H1 (cell line): ENCODE data around the gene PRKACA. TPM values are rescaled to one million over a fixed set of nuclear protein-coding genes. Genes with fewer than 3 reads are reported as not detected.

ENCODE experiments used
- ASH2L ChIP-seq: fragments of 200-600, 300-600 bp; sonication (generic); IDR thresholded peaks from one replicate; pipeline ENCODE4 v1.7.1; 2017; ENCODE audit warnings: low read length
- CHD1 ChIP-seq: IDR thresholded peaks from 2 replicates; pipeline ENCODE4 v1.6.1; 2012; ENCODE audit warnings: low read depth, low read length, improper control_type of control experiment
- CHD2 ChIP-seq: IDR thresholded peaks from 2 replicates; pipeline ENCODE4 v1.6.1; 2012; ENCODE audit warnings: low read length, improper control_type of control experiment
- FOSL1 ChIP-seq: IDR thresholded peaks from 2 replicates; pipeline ENCODE4 v1.6.1; 2011; ENCODE audit warnings: mild to moderate bottlenecking, low read depth, low read length, moderate library complexity; ENCODE audit not compliant: insufficient read depth
- MAFK ChIP-seq: IDR thresholded peaks from 2 replicates; pipeline ENCODE4 v1.6.1; 2012; ENCODE audit warnings: low read depth, mild to moderate bottlenecking, improper control_type of control experiment, low read length
- POLR2AphosphoS5 ChIP-seq: IDR thresholded peaks from 2 replicates; pipeline ENCODE4 v1.6.1; 2011; ENCODE audit warnings: low read depth, low read length
- RAD21 ChIP-seq, 2 experiments: IDR thresholded peaks in 1 of 2; conservative IDR thresholded peaks in 1 of 2; 2 replicates each; pipeline ENCODE4 v1.6.1; 2011; ENCODE audit warnings: low read depth in 2 of 2, low read length in 2 of 2, improper control_type of control experiment in 1 of 2, inconsistent platforms in 1 of 2, mild to moderate bottlenecking in 1 of 2, moderate library complexity in 1 of 2
- RBBP5 ChIP-seq: IDR thresholded peaks from 2 replicates; pipeline ENCODE4 v1.7.1; 2012; ENCODE audit warnings: low read depth, mild to moderate bottlenecking, inconsistent platforms, low read length, moderate library complexity, borderline replicate concordance
- RNF2 ChIP-seq: fragments of 200-900, 300-1000 bp; sonication (generic); IDR thresholded peaks from 2 replicates; pipeline ENCODE4 v1.7.1; 2016; ENCODE audit warnings: borderline replicate concordance, low read depth, mild to moderate bottlenecking, antibody characterized with exemption, low read length; ENCODE audit not compliant: poor library complexity, severe bottlenecking; ENCODE audit errors: missing control alignments
- SP2 ChIP-seq: IDR thresholded peaks from 2 replicates; pipeline ENCODE4 v1.6.1; 2012; ENCODE audit warnings: mild to moderate bottlenecking, low read length, inconsistent platforms
- SRF ChIP-seq: IDR thresholded peaks from 2 replicates; pipeline ENCODE4 v1.6.1; 2011; ENCODE audit warnings: mild to moderate bottlenecking, low read depth, low read length, moderate library complexity
- SUZ12 ChIP-seq: fragments of 200-600 bp; sonication (generic); IDR thresholded peaks from 2 replicates; pipeline ENCODE4 v1.6.1; 2012; ENCODE audit warnings: mild to moderate bottlenecking, inconsistent platforms, low read length, moderate library complexity, mixed read lengths
- TAF7 ChIP-seq: optimal IDR thresholded peaks from 2 replicates; pipeline ENCODE3; 2011; ENCODE audit warnings: low read depth, mild to moderate bottlenecking, inconsistent platforms, low read length, moderate library complexity, borderline replicate concordance
- TCF12 ChIP-seq: IDR thresholded peaks from 2 replicates; pipeline ENCODE4 v1.6.1; 2011; ENCODE audit warnings: low read depth, mild to moderate bottlenecking, low read length
- TEAD4 ChIP-seq: IDR thresholded peaks from 2 replicates; pipeline ENCODE4 v1.6.1; 2012; ENCODE audit warnings: low read depth, low read length, inconsistent platforms, mixed read lengths
- polyA plus RNA-seq, 7 experiments: library from polyadenylated mRNA; depleted of rRNA in 3 of 7; stranded (reverse) in 5 of 7; unstranded in 2 of 7; fragments of >200 nt in 5 of 7; fragments of 200-250 nt in 2 of 7; gene quantifications; 1 replicate in 5 of 7; 2 replicates in 1 of 7; 4 replicates in 1 of 7; pipeline versions ENCODE4 v1.2.1 to v1.2.3, GENCODE V29; 2011 to 2013; ENCODE audit warnings: missing spikeins in 2 of 7, mixed read lengths in 2 of 7
- total RNA-seq: library from RNA; stranded (reverse); fragmentation: NEBNext Ultra II Directional; extraction: Animal tissue kit (Norgen Biotek cat#: 25700); gene quantifications from 2 replicates; pipeline ENCODE4 v1.2.1, GENCODE V29; 2021
- TF ChIP-seq, protein P1 (sequence below): IDR thresholded peaks from 2 replicates; pipeline ENCODE4 v1.6.1; 2012; ENCODE audit warnings: inconsistent platforms
- TF ChIP-seq, protein P2 (sequence below): IDR thresholded peaks from 2 replicates; pipeline ENCODE4 v1.6.1; 2012; ENCODE audit warnings: inconsistent platforms
- TF ChIP-seq, protein P3 (sequence below), 3 experiments: IDR thresholded peaks; 1 replicate in 2 of 3; 2 replicates in 1 of 3; pipeline versions ENCODE4 v1.5.1 to v1.6.1; 2011; ENCODE audit warnings: low read length in 3 of 3, mild to moderate bottlenecking in 3 of 3, inconsistent platforms in 2 of 3, low read depth in 1 of 3, moderate library complexity in 1 of 3; ENCODE audit not compliant: insufficient read depth in 1 of 3; ENCODE audit errors: control extremely low read depth in 1 of 3

Gene PRKACA
- total and polyA plus RNA-seq, 2 of the 8 experiments (the other 6 are each of a cell fraction or from before 2014, with no cell fraction given) = 14.2 to 48.2 TPM

GRCh38 chr19:14136509-14137281 lies 19.1 kb upstream of the PRKACA start, which contains the start of gene ASF1B (continued):
- TF ChIP-seq RAD21 (IDR thresholded peaks at IDR 0.05 in 1 of 2, conservative IDR thresholded peaks at IDR 0.05 in 1 of 2; ENCODE audit: low read depth in 2 of 2, low read length in 2 of 2) (peak; percentile 70 to 75), SP2 (peak; percentile 34; the same call in 1 of the 2 replicates), CHD2 (peak; percentile 75; the same call in 1 of the 2 replicates), CHD1 (no peak), MAFK (no peak), SUZ12 (no peak), TEAD4 (no peak), TAF7 (peak; percentile 81), RNF2 (no peak), SRF (no peak), POLR2AphosphoS5 (peak; percentile 93), FOSL1 (peak; percentile 66; the same call in 1 of the 2 replicates), ASH2L (peak; percentile 5), RBBP5 (no peak), TCF12 (no peak)
- TF ChIP-seq, protein P1, sequence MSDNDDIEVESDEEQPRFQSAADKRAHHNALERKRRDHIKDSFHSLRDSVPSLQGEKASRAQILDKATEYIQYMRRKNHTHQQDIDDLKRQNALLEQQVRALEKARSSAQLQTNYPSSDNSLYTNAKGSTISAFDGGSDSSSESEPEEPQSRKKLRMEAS = peak; percentile 63; the same call in 1 of the 2 replicates
- TF ChIP-seq, protein P2, sequence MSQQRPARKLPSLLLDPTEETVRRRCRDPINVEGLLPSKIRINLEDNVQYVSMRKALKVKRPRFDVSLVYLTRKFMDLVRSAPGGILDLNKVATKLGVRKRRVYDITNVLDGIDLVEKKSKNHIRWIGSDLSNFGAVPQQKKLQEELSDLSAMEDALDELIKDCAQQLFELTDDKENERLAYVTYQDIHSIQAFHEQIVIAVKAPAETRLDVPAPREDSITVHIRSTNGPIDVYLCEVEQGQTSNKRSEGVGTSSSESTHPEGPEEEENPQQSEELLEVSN = peak; percentile 98
- TF ChIP-seq, protein P3, sequence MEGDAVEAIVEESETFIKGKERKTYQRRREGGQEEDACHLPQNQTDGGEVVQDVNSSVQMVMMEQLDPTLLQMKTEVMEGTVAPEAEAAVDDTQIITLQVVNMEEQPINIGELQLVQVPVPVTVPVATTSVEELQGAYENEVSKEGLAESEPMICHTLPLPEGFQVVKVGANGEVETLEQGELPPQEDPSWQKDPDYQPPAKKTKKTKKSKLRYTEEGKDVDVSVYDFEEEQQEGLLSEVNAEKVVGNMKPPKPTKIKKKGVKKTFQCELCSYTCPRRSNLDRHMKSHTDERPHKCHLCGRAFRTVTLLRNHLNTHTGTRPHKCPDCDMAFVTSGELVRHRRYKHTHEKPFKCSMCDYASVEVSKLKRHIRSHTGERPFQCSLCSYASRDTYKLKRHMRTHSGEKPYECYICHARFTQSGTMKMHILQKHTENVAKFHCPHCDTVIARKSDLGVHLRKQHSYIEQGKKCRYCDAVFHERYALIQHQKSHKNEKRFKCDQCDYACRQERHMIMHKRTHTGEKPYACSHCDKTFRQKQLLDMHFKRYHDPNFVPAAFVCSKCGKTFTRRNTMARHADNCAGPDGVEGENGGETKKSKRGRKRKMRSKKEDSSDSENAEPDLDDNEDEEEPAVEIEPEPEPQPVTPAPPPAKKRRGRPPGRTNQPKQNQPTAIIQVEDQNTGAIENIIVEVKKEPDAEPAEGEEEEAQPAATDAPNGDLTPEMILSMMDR (IDR thresholded peaks at IDR 0.05; ENCODE audit: control extremely low read depth in 1 of 3, insufficient read depth in 1 of 3, low read depth in 1 of 3, low read length in 3 of 3) = peak; percentile 37 to 63 (median 55)
